K562 (cell line): ENCODE measurements around the gene CDK14. TPM values are rescaled to one million over a fixed set of nuclear protein-coding genes. Genes with fewer than 3 reads are reported as not detected.

Experiments used
- ATAC-seq: fragments of 200-7000 bp; cut with Tn5 transposase; 3 replicates; pipeline ENCODE4 v1.9.1; 2020; ENCODE audit warnings: moderate library complexity
- BruUV-seq: library from RNA; stranded (reverse); fragments of 400-500 nt; replicated peaks from 2 replicates; lab custom pipeline; 2021; lab: Mats Ljungman, UMichigan
- CTCF ChIA-PET: fragments of 300-600 bp; formaldehyde crosslinking; extraction: SDS; loops from one replicate; lab custom pipeline; 2021; ENCODE audit warnings: low intra/inter-chr PET ratio; lab: Yijun Ruan, JAX
- POLR2A ChIA-PET: fragments of 300-600, 350-650 bp; sonication (Branson Sonifier 250); formaldehyde crosslinking; extraction: SDS; loops from one replicate; lab custom pipeline; 2021; ENCODE audit warnings: antibody characterized with exemption, inconsistent platforms; lab: Yijun Ruan, JAX
- DNase-seq, 4 experiments: peaks; one replicate each; pipeline versions ENCODE4 v3.0.0 to v3.0.0-alpha.2; 2011 to 2018; ENCODE audit warnings: low spot score in 3 of 4, mixed read lengths in 3 of 4; ENCODE audit errors: extremely low read depth in 1 of 4
- FAIRE-seq: peaks from 2 replicates; lab custom pipeline; 2011; peaks lifted over from hg19 to GRCh38; lab: Jason Lieb, UNC
- H2AFZ ChIP-seq: 2 replicates; pipeline ENCODE4 v1.6.0; 2011; ENCODE audit warnings: low read depth, low read length, control low read depth, inconsistent platforms
- H3K27ac ChIP-seq: fragments of 200-600 bp; 3 replicates; pipeline ENCODE4 v1.8.0; 2011; ENCODE audit warnings: low read depth, mild to moderate bottlenecking, control low read depth, inconsistent platforms, low read length, moderate library complexity, mixed read lengths; ENCODE audit errors: extremely low read depth
- H3K27me3 ChIP-seq, 2 experiments: fragments of 300-600 bp in 1 of 2; 2 replicates in 1 of 2; 3 replicates in 1 of 2; pipeline versions ENCODE4 v1.6.0 to v1.8.0; 2011; ENCODE audit warnings: inconsistent platforms in 2 of 2, low read length in 2 of 2, mild to moderate bottlenecking in 1 of 2, mixed read lengths in 1 of 2, moderate library complexity in 1 of 2; ENCODE audit not compliant: control insufficient read depth in 2 of 2, insufficient read depth in 2 of 2
- H3K36me3 ChIP-seq: fragments of 300-600 bp; 3 replicates; pipeline ENCODE4 v1.8.0; 2011; ENCODE audit warnings: mild to moderate bottlenecking, low read length, inconsistent platforms; ENCODE audit not compliant: control insufficient read depth, insufficient read depth
- H3K4me1 ChIP-seq, 2 experiments: fragments of 200-600 bp in 1 of 2; replicated peaks in 1 of 2; 2 replicates in 1 of 2; 3 replicates in 1 of 2; pipeline versions ENCODE4 v1.5.1 to v1.8.0; 2011; ENCODE audit warnings: inconsistent platforms in 2 of 2, low read length in 2 of 2, mild to moderate bottlenecking in 1 of 2, mixed read lengths in 1 of 2, moderate library complexity in 1 of 2; ENCODE audit not compliant: control insufficient read depth in 2 of 2, insufficient read depth in 2 of 2
- H3K4me2 ChIP-seq: 2 replicates; pipeline ENCODE4 v1.6.1; 2011; ENCODE audit warnings: low read length, control low read depth, inconsistent platforms, mixed read lengths; ENCODE audit not compliant: insufficient read depth
- H3K4me3 ChIP-seq: fragments of 200-600 bp; sonication (generic), shearing (Covaris generic); 2 replicates; pipeline ENCODE4 v1.5.1; 2016; ENCODE audit warnings: control low read depth, inconsistent platforms
- H3K79me2 ChIP-seq: fragments of 200-600 bp; 3 replicates; pipeline ENCODE4 v1.8.0; 2011; ENCODE audit warnings: low read length, inconsistent platforms; ENCODE audit not compliant: control insufficient read depth, insufficient read depth
- H3K9ac ChIP-seq, 2 experiments: 2 replicates each; pipeline versions ENCODE4 v1.6.0 to v1.6.1; 2011; ENCODE audit warnings: low read depth in 2 of 2, low read length in 2 of 2, control low read depth in 1 of 2, inconsistent platforms in 1 of 2, mild to moderate bottlenecking in 1 of 2, mixed read lengths in 1 of 2; ENCODE audit not compliant: insufficient read depth in 1 of 2
- H3K9me1 ChIP-seq: one replicate; pipeline ENCODE4 v1.6.0; 2011; ENCODE audit warnings: inconsistent platforms, mild to moderate bottlenecking, low read length, moderate library complexity; ENCODE audit not compliant: control insufficient read depth, insufficient read depth
- H3K9me3 ChIP-seq: replicated peaks from 2 replicates; pipeline ENCODE4 v1.5.1; 2011; ENCODE audit warnings: low read depth, low read length, inconsistent platforms; ENCODE audit not compliant: control insufficient read depth, insufficient read depth
- H4K20me1 ChIP-seq: replicated peaks from 2 replicates; pipeline ENCODE4 v1.6.1; 2011; ENCODE audit warnings: low read length, inconsistent platforms, mixed read lengths; ENCODE audit not compliant: control insufficient read depth, insufficient read depth
- ATF3 ChIP-seq, 2 experiments: fragments of 450-650 bp in 1 of 2; sonication (generic) in 1 of 2; formaldehyde crosslinking in 1 of 2; IDR thresholded peaks in 1 of 2; conservative IDR thresholded peaks in 1 of 2; 2 replicates each; pipeline versions ENCODE4 v1.6.1 to v1.8.1; 2016 to 2023; ENCODE audit warnings: mild to moderate bottlenecking in 2 of 2, moderate library complexity in 2 of 2, inconsistent platforms in 1 of 2, missing genetic modification reagents in 1 of 2
- CEBPG ChIP-seq, 3 experiments: fragments of 200-800 bp in 1 of 3; sonication (Bioruptor generic) in 1 of 3; sonication (generic) in 1 of 3; formaldehyde crosslinking in 1 of 3; IDR thresholded peaks in 2 of 3; conservative IDR thresholded peaks in 1 of 3; 2 replicates each; pipeline versions ENCODE4 v1.6.1 to v1.8.0; 2016 to 2022; ENCODE audit warnings: missing compliant biosample characterization in 2 of 3, missing genetic modification characterization in 2 of 3, mild to moderate bottlenecking in 1 of 3, missing genetic modification reagents in 1 of 3
- CHD2 ChIP-seq: IDR thresholded peaks from 2 replicates; pipeline ENCODE4 v1.6.1; 2011; ENCODE audit warnings: low read depth, low read length
- NCOR1 ChIP-seq: fragments of 450-650 bp; IDR thresholded peaks from 2 replicates; pipeline ENCODE4 v1.6.1; 2016; ENCODE audit warnings: mild to moderate bottlenecking, moderate library complexity
- NR1H2 ChIP-seq: sonication (generic); formaldehyde crosslinking; IDR thresholded peaks from 2 replicates; pipeline ENCODE4 v1.4.0; 2020; ENCODE audit warnings: mild to moderate bottlenecking, missing genetic modification reagents
- POLR2H ChIP-seq: IDR thresholded peaks from 2 replicates; pipeline ENCODE4 v1.6.1; 2016; ENCODE audit warnings: missing genetic modification characterization, low read depth, mild to moderate bottlenecking, control low read depth, missing compliant biosample characterization, moderate library complexity
- THRAP3 ChIP-seq: fragments of 450-650 bp; IDR thresholded peaks from 2 replicates; pipeline ENCODE4 v1.6.1; 2016; ENCODE audit warnings: mild to moderate bottlenecking, inconsistent platforms, borderline replicate concordance
- WGBS: fragments of 100-300 bp; shearing (Covaris generic); methylation state at CpG from one replicate; pipeline ENCODE4 v1.1.6; 2016; ENCODE audit warnings: low coverage, mixed read lengths; ENCODE audit not compliant: insufficient coverage; ENCODE audit errors: missing lambda C conversion rate; 5-methylcytosine and 5-hydroxymethylcytosine counted together
- in situ Hi-C: fragments of 300-500 bp; cut with MboI; formaldehyde crosslinking; loops from 4 replicates; pipeline ENCODE4 v1.15.0; 2018; ENCODE audit warnings: inconsistent platforms, mixed read lengths
- intact Hi-C: fragments of 100-400 bp; cut with micrococcal nuclease; formaldehyde crosslinking; loops from 2 replicates; pipeline ENCODE4 v1.14.2; 2022
- polyA plus RNA-seq, 8 experiments: library from polyadenylated mRNA; depleted of rRNA in 4 of 8; stranded (reverse) in 5 of 8; unstranded in 3 of 8; fragments of >200 nt; fragmentation: Nextera tagmentation in 2 of 8; fragmentation: Illumina TruSeq in 1 of 8; extraction: Ambion mirVana in 2 of 8; extraction: Trizol in 1 of 8; gene quantifications; 2 replicates each; pipeline versions ENCODE4 v1.2.1 to v1.2.3, GENCODE V29; 2011 to 2014; ENCODE audit warnings: inconsistent platforms in 1 of 8, missing spikeins in 1 of 8
- total RNA-seq, 7 experiments: library from RNA; depleted of rRNA in 6 of 7; stranded (reverse); fragments of >200 nt in 6 of 7; fragmentation: Illumina TruSeq in 2 of 7; extraction: Trizol in 2 of 7; gene quantifications; 2 replicates each; pipeline versions ENCODE4 v1.2.1 to v1.2.3, GENCODE V29; 2011 to 2021; ENCODE audit warnings: low replicate concordance in 1 of 7

The CDK14 gene
- total and polyA plus RNA-seq, 9 of the 15 experiments (the other 6 are each of a cell fraction or from before 2014, with no cell fraction given) = 0.03 to 0.91 (median 0.16) TPM

GRCh38 chr7:90889644-90890043, 293.5 kb downstream of the CDK14 start:
- ChIA-PET CTCF (no interaction called here), POLR2A (no interaction called here)
- Histone ChIP-seq H3K79me2 (no peaks in the 10 kb centered on the region), H3K9ac (no peak overlapping the region), H3K4me1 (no peaks in the 10 kb centered on the region), H4K20me1 (no peaks in the 10 kb centered on the region), H3K4me2 (no peak overlapping the region), H3K27me3 (no peaks in the 10 kb centered on the region), H3K27ac (no peak overlapping the region), H3K36me3 (no peaks in the 10 kb centered on the region), H3K9me3 (no peaks in the 10 kb centered on the region), H3K9me1 (no peaks in the 10 kb centered on the region), H2AFZ (no peak overlapping the region), H3K4me3 (no peak overlapping the region)
- intact Hi-C loops = no loop called here
- ATAC-seq (no peak), FAIRE-seq (no peak), DNase-seq (no peak)
- 0% methylated on average over 1 of the region's 1 CpG for WGBS
- TF ChIP-seq NR1H2 (CRISPR knock-in tag) (no peak), THRAP3 (no peak), ATF3 (IDR thresholded peaks at IDR 0.05) (peak; percentile 48), ATF3 (CRISPR knock-in tag; conservative IDR thresholded peaks at IDR 0.05) (no peak), CEBPG (CRISPR knock-in tag; IDR thresholded peaks at IDR 0.05) (no peak), CEBPG (tag; conservative IDR thresholded peaks at IDR 0.05 in 1 of 2, IDR thresholded peaks at IDR 0.05 in 1 of 2) (peak in 1 of 2 experiments; percentile 51; a peak in 1 of 4 replicates), NCOR1 (no peak), CHD2 (no peak), POLR2H (no peak)
- no TSS peak for BruUV-seq
- in situ Hi-C loops = no loop called here
